ENCODE measurements around the gene HERC3.

Gene HERC3

DNA sequence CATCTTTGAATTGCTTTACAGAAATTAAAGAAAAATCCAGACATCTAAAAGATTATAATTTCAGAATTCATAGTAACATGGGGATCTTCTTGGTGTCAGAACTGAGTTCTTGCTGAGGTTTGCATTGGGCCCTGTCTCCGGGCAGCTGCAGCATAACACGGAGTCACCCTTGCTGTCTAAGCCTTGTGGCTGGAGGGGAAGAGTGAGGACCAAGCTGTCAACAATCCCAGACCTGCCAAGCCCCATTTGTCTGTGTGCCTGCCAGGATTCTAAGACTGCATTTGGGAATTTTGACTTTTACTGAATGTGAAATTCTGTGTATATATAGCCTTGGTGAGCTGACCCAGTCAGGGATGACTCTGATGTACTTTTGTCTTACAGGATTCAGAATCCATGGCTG, 130.5 kb downstream of the HERC3 start:
- DNase-seq, result no peak

DNA sequence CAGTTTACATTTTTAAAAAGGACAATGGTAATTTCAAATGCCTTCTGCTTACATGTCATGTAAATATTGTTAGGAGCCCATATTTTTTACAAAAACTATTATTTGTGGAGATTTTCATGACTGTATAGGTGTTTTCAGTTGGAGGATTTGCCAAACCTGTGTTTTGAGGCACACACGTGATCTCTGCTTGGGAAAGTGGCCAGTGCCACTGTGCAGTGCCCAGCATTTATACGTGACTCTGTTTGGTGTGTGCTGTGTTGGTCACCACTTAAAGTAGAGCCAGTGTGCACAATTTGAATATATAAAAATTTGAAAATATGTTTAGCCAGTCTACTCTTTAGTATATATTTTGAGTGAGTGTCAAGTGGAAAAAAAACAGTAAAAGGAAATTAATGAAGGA, 132.1 kb downstream of the HERC3 start:
- no peak for DNase-seq

- DNase-seq, result no peak
Observed at GRCh38 chr4:88725143-88725542, 132.9 kb downstream of the HERC3 start.

- no peak for DNase-seq
Observed at GRCh38 chr4:88725986-88726385, 133.7 kb downstream of the HERC3 start.

DNA sequence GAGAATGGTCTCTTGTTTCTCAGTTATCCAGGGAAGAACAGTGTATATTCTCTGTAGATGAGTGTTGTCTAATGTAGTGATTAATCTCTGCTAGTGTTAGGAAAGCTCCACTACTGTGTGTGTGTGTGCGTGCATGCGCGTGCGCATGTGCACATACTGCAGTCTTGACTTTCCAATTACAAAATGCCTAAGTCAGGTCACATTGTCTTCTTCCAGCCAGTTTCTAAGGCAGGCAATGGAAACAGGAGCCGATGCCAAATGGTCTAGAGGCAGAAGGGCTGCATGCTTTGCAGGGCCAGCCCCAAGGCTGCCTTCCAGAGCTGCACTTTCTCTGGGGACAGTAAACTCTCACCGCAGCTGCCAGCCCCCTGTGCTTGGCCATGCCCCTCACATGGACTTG, 135.9 kb downstream of the HERC3 start:
- no peak for DNase-seq

- no peak for DNase-seq
Observed at GRCh38 chr4:88729146-88729760, 137.0 kb downstream of the HERC3 start.

DNA sequence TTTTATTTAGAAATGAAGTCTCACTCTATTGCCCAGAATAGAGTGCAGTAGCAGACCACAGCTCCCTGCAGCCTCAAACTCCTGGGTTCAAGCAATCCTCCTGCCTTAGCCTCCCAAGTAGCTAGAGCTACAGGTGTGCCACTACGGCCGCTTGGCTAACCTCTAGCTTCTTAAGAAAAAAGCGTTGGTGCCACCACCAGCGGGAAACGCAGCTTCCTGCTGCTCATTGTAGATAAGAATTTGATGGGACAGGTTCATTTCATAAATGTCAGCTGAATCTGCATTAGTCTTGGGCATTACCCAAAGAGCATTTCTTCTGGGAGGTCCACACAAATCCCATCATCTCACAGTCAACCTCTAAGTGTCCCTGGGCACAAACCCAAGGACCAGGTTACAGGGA, 138.5 kb downstream of the HERC3 start:
- DNase-seq, result no peak

- DNase-seq, result no peak
Observed at GRCh38 chr4:88731381-88731780, 139.1 kb downstream of the HERC3 start.

- no peak for DNase-seq
Observed at GRCh38 chr4:88732714-88733368, 140.6 kb downstream of the HERC3 start.

- DNase-seq, result no peak
Observed at GRCh38 chr4:88734403-88734949, 142.2 kb downstream of the HERC3 start.

DNA sequence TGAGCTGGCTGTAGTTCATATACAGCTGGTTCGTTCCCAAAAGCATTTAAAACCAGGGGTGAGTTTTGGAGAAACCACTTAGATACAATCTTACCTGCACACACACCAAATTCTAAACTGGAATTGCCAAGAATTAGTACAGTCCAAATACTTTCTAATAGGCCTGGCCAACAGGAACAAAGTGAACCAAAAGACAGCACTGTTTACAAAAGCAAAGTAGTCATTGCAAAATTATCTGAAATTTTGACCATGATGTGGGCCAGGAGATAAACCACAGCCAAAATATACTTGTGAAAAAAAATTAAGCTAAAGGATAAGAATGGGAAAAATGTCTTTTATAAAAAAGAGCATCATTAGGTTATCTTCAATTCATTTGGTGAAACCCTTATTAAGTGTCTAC, 143.3 kb downstream of the HERC3 start:
- DNase-seq, result no peak

- DNase-seq, result no peak
Observed at GRCh38 chr4:88736264-88736663, 144.0 kb downstream of the HERC3 start.

- no peak for DNase-seq
Observed at GRCh38 chr4:88737307-88737941, 145.1 kb downstream of the HERC3 start.

- DNase-seq, result no peak
Observed at GRCh38 chr4:88738180-88738579, 145.9 kb downstream of the HERC3 start.

DNA sequence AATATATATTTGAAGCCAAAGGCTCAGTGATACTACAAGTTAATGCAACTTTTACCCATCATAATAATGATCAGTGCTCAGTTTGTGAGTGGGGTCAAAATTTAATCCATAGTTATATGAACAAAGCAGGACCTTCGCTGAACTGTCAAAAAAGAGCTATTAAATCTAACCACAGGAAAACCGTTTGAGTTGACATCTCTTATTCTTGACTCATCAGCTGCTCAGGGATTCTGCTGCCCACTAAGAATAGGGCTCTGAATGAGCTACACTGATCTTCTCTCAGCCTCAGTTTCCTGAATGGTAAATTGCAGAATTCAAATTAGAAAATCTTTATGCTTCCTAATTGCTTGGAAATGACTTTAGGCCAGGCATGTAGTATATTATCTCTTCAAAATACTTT, 150.3 kb downstream of the HERC3 start:
- no peak for DNase-seq

- DNase-seq, result no peak
Observed at GRCh38 chr4:88743696-88744095, 151.4 kb downstream of the HERC3 start.

GRCh38 chr4:88744609-88745008, 152.3 kb downstream of the HERC3 start:
- DNase-seq, result no peak

GRCh38 chr4:88745175-88745574, 152.9 kb downstream of the HERC3 start:
- DNase-seq, result no peak

DNA sequence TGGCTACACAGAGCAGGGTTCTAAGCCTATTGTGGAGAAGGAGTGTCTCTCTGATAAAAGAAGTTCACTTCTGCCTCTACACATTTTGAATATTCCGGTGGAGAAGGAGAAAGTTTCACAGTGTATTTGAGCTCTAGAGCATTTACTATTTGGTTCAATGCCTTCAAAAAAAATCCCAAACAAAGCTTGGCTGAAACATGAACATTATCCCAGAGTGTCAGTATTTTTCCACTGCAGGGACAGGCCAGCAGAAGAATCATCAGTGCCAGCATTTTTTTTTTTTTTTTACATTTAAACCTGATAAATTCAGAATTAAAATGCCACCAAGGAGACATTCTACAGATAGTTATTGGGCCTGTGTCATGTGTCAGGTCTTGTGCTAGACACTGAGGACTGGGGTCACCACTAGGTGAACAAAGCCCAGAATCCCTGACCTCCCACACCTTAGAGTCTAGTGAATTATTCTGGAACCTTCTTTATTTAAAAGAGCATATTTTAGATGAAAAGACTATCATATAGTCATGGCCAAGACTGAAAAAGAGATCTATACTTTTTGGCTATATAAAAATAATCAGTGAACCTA, 153.4 kb downstream of the HERC3 start:
- no peak for DNase-seq

- DNase-seq, result no peak
Observed at GRCh38 chr4:88746206-88746605, 153.9 kb downstream of the HERC3 start.

GRCh38 chr4:88747351-88747750, 155.1 kb downstream of the HERC3 start:
- no peak for DNase-seq

GRCh38 chr4:88750369-88750768, 158.1 kb downstream of the HERC3 start:
- DNase-seq, result no peak

GRCh38 chr4:88751258-88752075, 159.2 kb downstream of the HERC3 start:
- DNase-seq, result no peak
